Body of pancreas (tissue), 4 donors: Measurements from ENCODE around the gene C3orf80. TPM values are rescaled to one million over a fixed set of nuclear protein-coding genes. Genes with fewer than 3 reads are reported as not detected.

ENCODE experiments used
- ATAC-seq: fragments of 150-250 bp; one replicate; pipeline ENCODE4 v1.9.1; 2016
- DNase-seq, 4 donors: peaks; one replicate each; pipeline ENCODE4 v3.0.0-alpha.2; 2019
- H3K27ac ChIP-seq, 4 donors: fragments of 200-600 bp; sonication (generic); 1 replicate in 3 of 4; 2 replicates in 1 of 4; pipeline versions ENCODE4 v1.5.1 to v1.6.1; 2016 to 2019; ENCODE audit warnings: mild to moderate bottlenecking in 1 of 4, mixed read lengths in 1 of 4, moderate library complexity in 1 of 4
- H3K27me3 ChIP-seq, 2 donors: fragments of 200-600 bp; sonication (generic); one replicate each; pipeline ENCODE4 v1.6.0; 2016; ENCODE audit warnings: mild to moderate bottlenecking in 1 of 2
- H3K36me3 ChIP-seq, 2 donors: fragments of 200-600 bp; sonication (generic); replicated peaks in 1 of 2; 2 replicates each; pipeline ENCODE4 v1.5.1; 2016; ENCODE audit warnings: low read depth in 2 of 2; ENCODE audit not compliant: insufficient read depth in 1 of 2
- H3K4me1 ChIP-seq: fragments of 200-600 bp; sonication (generic); one replicate; pipeline ENCODE4 v1.6.0; 2016
- H3K4me3 ChIP-seq, 2 donors: fragments of 200-600 bp; sonication (generic); 1 replicate in 1 of 2; 2 replicates in 1 of 2; pipeline ENCODE4 v1.5.1; 2016 to 2019
- H3K9me3 ChIP-seq, 3 donors: fragments of 200-600 bp; sonication (generic); 1 replicate in 2 of 3; 2 replicates in 1 of 3; pipeline ENCODE4 v1.5.1; 2016
- POLR2A ChIP-seq, 3 donors: fragments of 450-650 bp; IDR thresholded peaks; one replicate each; pipeline ENCODE4 v1.6.1; 2016; ENCODE audit warnings: antibody characterized with exemption in 3 of 3, mild to moderate bottlenecking in 2 of 3
- WGBS, 2 donors: methylation state at CpG; one replicate each; pipeline ENCODE4 v1.1.5; 2017; 5-methylcytosine and 5-hydroxymethylcytosine counted together
- intact Hi-C: fragments of 100-400 bp; cut with DNase I; formaldehyde crosslinking; loops from one replicate; pipeline ENCODE4 v1.15.1; 2023
- total RNA-seq, 2 donors: library from RNA; depleted of rRNA; stranded (reverse); fragments of >200 nt; gene quantifications; one replicate each; pipeline ENCODE4 v1.1.0, GENCODE V29; 2016
- TF ChIP-seq, protein P1 (sequence below), 7 experiments: fragments of 450-650 bp in 4 of 7; fragments of 200-600 bp in 3 of 7; sonication (generic) in 3 of 7; IDR thresholded peaks; one replicate each; pipeline ENCODE4 v1.5.1; 2016 to 2019; ENCODE audit warnings: antibody characterized with exemption in 7 of 7

The C3orf80 gene
- total RNA-seq, 2 donors from 2014 or later, result 0.52 to 1.3 TPM

DNA sequence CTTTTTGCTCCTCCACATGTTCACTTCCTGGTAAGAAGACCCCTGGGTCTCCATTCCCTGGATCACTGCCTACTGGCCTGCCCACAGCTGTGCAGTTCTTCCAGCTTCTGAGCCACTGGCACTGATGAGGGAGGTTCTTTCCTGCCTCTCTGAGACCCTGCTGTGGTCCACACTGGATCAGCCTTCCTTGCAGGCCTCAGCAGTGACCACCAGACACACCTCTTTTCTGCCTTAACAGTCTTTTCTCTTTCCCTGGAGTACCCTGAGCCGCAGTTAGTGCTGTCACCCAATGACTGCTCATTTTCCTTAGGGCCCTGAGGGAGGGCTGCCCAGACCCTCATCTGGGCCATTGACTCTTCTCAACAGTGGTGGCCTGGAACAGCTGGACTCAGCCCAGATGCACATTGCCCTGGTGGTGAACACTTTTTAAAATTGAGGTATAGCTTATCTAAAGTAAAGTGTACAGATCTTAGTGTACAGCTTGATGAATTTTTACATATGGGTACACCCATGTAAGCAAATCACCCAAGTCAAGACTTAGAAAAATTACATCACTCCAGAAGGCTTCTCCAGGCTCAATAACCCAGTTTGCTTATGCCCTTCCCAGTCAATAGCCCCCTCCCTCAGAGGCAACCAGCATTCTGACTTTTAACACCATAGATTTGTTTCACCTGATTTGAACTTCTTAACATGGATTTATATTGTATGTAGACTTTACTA lies 32.8 kb upstream of the C3orf80 start:
- WGBS, 2 donors, result 94 to 100% methylated on average over 1 of the region's 1 CpG
- ATAC-seq (no peak), DNase-seq (no peak)
- Histone ChIP-seq H3K36me3 (no peaks in the 10 kb centered on the region), H3K27me3 (no peaks in the 10 kb centered on the region), H3K4me3 (no peak overlapping the region), H3K4me1 (no peaks in the 10 kb centered on the region), H3K27ac (no peak overlapping the region), H3K9me3 (no peaks in the 10 kb centered on the region)
- TF ChIP-seq, protein P1, sequence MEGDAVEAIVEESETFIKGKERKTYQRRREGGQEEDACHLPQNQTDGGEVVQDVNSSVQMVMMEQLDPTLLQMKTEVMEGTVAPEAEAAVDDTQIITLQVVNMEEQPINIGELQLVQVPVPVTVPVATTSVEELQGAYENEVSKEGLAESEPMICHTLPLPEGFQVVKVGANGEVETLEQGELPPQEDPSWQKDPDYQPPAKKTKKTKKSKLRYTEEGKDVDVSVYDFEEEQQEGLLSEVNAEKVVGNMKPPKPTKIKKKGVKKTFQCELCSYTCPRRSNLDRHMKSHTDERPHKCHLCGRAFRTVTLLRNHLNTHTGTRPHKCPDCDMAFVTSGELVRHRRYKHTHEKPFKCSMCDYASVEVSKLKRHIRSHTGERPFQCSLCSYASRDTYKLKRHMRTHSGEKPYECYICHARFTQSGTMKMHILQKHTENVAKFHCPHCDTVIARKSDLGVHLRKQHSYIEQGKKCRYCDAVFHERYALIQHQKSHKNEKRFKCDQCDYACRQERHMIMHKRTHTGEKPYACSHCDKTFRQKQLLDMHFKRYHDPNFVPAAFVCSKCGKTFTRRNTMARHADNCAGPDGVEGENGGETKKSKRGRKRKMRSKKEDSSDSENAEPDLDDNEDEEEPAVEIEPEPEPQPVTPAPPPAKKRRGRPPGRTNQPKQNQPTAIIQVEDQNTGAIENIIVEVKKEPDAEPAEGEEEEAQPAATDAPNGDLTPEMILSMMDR (IDR thresholded peaks at IDR 0.05), result no peak
- TF ChIP-seq POLR2A (IDR thresholded peaks at IDR 0.05), result no peak
- intact Hi-C loops, result no loop called here

DNA sequence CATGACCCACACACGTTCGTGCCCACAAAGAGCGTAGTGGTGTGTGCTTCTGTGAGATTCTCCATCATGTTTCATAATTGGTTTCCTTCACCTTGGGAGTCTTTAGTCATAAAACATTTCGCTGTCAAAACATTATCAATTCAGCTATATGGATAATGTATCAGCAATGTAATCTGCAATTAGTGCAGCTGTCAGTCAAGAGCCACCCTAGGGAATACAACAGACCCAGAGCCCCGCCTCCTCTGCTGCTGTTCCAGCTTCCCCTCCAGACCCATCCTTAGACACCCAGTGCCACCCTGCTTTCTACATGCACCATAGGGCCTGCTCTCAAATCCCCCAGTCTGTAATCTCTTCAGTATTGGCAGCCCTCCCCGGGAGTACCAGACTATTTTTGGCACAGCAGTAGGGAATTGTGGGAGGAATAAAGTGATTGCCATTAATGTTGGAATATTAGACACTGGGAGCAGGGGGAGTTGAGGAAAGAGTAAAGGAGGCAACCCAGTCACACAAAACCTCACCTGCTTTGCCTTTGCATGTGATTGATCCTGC lies 31.5 kb upstream of the C3orf80 start:
- TF ChIP-seq, protein P1 (IDR thresholded peaks at IDR 0.05), result no peak
- no peak for TF ChIP-seq POLR2A (IDR thresholded peaks at IDR 0.05)
- DNase-seq (no peak), ATAC-seq (no peak)
- Histone ChIP-seq H3K9me3 (no peaks in the 10 kb centered on the region), H3K4me3 (no peak overlapping the region), H3K27ac (no peak overlapping the region), H3K27me3 (no peaks in the 10 kb centered on the region), H3K4me1 (no peaks in the 10 kb centered on the region), H3K36me3 (no peaks in the 10 kb centered on the region)
- 74 to 80% methylated on average over 6 of the region's 6 CpGs for WGBS, 2 donors
- intact Hi-C loops, result no loop called here

DNA sequence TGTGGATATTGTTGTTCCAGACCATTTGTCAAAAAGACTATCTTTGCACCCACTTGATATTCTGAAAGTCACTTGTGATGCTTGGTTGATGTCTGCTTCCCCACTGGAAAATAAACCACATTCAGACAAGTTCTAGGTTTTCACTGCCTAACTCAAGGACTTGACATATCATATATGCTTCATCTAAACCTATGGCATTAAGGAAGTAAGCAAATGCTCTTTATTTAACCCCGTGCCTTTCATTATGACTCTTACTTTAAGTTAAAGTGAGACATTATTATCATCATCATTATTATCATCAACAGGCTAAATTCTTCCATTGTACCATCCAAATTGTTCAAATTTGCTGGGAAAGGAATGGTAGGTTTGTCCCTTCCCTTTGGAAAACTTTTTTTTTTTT lies 30.8 kb upstream of the C3orf80 start:
- Histone ChIP-seq H3K27me3 (no peaks in the 10 kb centered on the region), H3K4me3 (no peak overlapping the region), H3K27ac (no peak overlapping the region), H3K9me3 (no peaks in the 10 kb centered on the region), H3K4me1 (no peaks in the 10 kb centered on the region), H3K36me3 (no peaks in the 10 kb centered on the region)
- 85 to 94% methylated on average over 1 of the region's 1 CpG for WGBS, 2 donors
- TF ChIP-seq, protein P1 (IDR thresholded peaks at IDR 0.05), result no peak
- TF ChIP-seq POLR2A (IDR thresholded peaks at IDR 0.05), result no peak
- no peak for ATAC-seq
- intact Hi-C loops, result no loop called here
- DNase-seq, result no peak

DNA sequence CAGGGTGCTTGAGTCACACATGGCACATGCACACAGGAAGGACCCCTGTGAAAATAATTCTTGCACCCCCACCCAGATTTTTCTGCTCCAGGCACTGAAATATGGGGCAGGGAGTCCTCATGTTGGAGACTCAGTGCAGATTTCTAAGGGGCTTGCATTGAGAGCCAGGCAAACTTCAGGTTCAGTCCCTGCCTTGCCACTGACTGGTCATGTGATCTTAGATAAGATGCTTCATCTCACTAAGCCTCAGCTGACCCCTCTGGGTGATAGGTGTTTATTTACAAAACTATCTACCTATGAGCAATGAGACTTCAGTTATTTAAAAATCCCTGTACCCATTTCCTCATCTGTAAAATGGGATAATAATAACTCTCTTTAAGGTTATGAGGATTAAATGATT lies 30.1 kb upstream of the C3orf80 start:
- DNase-seq (no peak), ATAC-seq (no peak)
- intact Hi-C loops, result no loop called here
- Histone ChIP-seq H3K4me1 (no peaks in the 10 kb centered on the region), H3K9me3 (no peaks in the 10 kb centered on the region), H3K4me3 (no peak overlapping the region), H3K27me3 (no peaks in the 10 kb centered on the region), H3K36me3 (no peaks in the 10 kb centered on the region), H3K27ac (no peak overlapping the region)
- TF ChIP-seq, protein P1 (IDR thresholded peaks at IDR 0.05), result no peak
- no peak for TF ChIP-seq POLR2A (IDR thresholded peaks at IDR 0.05)
